ENCODE data around the gene RSRP1. TPM values are rescaled to one million over a fixed set of nuclear protein-coding genes. Genes with fewer than 3 reads are reported as not detected.

RSRP1 gene
- total and polyA plus RNA-seq, 2 of the 13 experiments (the other 11 are each of a cell fraction or from before 2014, with no cell fraction given): 43.9 to 52.8 TPM

- 0 out of 2 replicates have a peak, but pooled peaks have one; percentile 21 for TF ChIP-seq E2F2 (CRISPR knock-in tag; IDR thresholded peaks at IDR 0.05; ENCODE audit: borderline replicate concordance)
- TF ChIP-seq GLMP (CRISPR knock-in tag; IDR thresholded peaks at IDR 0.05; ENCODE audit: borderline replicate concordance): no peak
- peak; percentile 84 for TF ChIP-seq TEAD3 (CRISPR knock-in tag; optimal IDR thresholded peaks at IDR 0.05; ENCODE audit: borderline replicate concordance)
- TF ChIP-seq UBTF (CRISPR knock-in tag; IDR thresholded peaks at IDR 0.05): peak; percentile 38; the same call in 1 of the 2 replicates
- TF ChIP-seq DNMT1 (CRISPR knock-in tag; IDR thresholded peaks at IDR 0.05): no peak
- peak; percentile 73; the same call in 1 of the 2 replicates for TF ChIP-seq HIVEP1 (CRISPR knock-in tag; IDR thresholded peaks at IDR 0.05)
- no peak for TF ChIP-seq ARID3A (IDR thresholded peaks at IDR 0.05; ENCODE audit: low read depth, low read length)
- 0 out of 2 replicates have a peak, but pooled peaks have one; percentile 77 for TF ChIP-seq TRAFD1 (CRISPR knock-in tag; IDR thresholded peaks at IDR 0.05; ENCODE audit: borderline replicate concordance)
- TF ChIP-seq ZBTB39 (CRISPR knock-in tag; IDR thresholded peaks at IDR 0.05): no peak; the same call in 1 of the 2 replicates
- peak; percentile 80 for TF ChIP-seq JARID2 (CRISPR knock-in tag; IDR thresholded peaks at IDR 0.05; ENCODE audit: insufficient replicate concordance)
- peak; percentile 70; the same call in 1 of the 2 replicates for TF ChIP-seq HDAC2 (CRISPR knock-in tag; IDR thresholded peaks at IDR 0.05)
- TF ChIP-seq SP5 (CRISPR knock-in tag; IDR thresholded peaks at IDR 0.05; ENCODE audit: borderline replicate concordance, low read depth): no peak; the same call in none of the 2 replicates
- TF ChIP-seq FOSL2 (CRISPR knock-in tag; IDR thresholded peaks at IDR 0.05): peak; percentile 43
- no peak for TF ChIP-seq DDIT3 (CRISPR knock-in tag; IDR thresholded peaks at IDR 0.05)
- TF ChIP-seq ZNF749 (CRISPR knock-in tag; IDR thresholded peaks at IDR 0.05; ENCODE audit: borderline replicate concordance): no peak
- peak; percentile 92; the same call in 1 of the 2 replicates for TF ChIP-seq KLF9 (CRISPR knock-in tag; IDR thresholded peaks at IDR 0.05; ENCODE audit: low read depth)
- TF ChIP-seq CENPT (CRISPR knock-in tag; IDR thresholded peaks at IDR 0.05; ENCODE audit: low read depth): no peak
Measured at GRCh38 chr1:25247024-25247828, at the start of gene RSRP1 (continued).
